ENCODE measurements around the gene ZEB2.

The ZEB2 gene

GRCh38 chr2:144421606-144422510, 98.1 kb downstream of the ZEB2 start:
- DNase-seq (ENCODE audit: low read depth): no peak

GRCh38 chr2:144419218-144419617, 100.7 kb downstream of the ZEB2 start:
- DNase-seq (ENCODE audit: low read depth): no peak

GRCh38 chr2:144415386-144415785, 104.5 kb downstream of the ZEB2 start:
- DNase-seq (ENCODE audit: low read depth): no peak

DNA sequence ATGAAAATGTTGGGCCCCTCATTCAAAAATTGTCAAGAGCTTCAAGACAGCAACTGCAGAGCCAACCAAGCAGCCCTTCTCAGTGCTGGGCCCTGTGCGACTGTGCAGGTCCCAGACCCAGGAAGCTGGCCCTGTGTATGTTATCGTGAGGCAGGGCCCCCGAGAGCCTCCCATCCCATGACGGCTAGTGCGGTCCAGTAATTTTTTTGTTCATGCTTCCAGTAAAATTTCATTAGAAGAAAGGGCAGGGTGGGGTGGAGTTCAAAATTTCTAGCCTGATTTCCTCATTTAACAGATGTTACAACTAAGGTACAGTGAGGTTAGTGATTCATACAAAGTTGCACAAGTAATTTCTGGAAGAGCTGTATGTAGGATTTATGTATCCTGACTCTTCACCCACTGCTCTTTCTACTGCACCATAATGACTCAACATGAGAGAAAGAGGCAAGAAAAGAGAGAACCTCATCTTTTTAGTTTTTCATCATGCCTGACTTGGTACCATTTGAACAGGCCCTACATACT, 105.5 kb downstream of the ZEB2 start:
- no peak for DNase-seq (ENCODE audit: low read depth)

DNA sequence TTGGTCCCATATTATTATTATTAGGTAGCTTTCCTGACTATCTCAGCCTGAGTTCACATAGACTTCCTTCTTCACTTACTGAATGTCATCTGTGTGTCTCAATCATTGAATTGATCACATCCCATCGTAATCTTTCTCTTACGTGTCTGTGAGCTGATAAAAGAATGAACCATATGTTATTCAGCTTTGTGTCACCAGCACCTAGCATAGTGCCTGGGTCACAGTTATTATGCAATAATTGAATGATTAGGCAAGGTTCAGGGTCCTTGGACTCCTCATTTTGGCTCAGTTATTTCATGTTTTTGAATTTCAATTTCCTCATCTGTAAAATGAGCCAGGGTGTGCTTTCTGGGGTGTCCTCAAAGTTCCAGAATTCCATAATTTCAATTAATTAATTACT, 107.2 kb downstream of the ZEB2 start:
- no peak for DNase-seq (ENCODE audit: low read depth)

DNA sequence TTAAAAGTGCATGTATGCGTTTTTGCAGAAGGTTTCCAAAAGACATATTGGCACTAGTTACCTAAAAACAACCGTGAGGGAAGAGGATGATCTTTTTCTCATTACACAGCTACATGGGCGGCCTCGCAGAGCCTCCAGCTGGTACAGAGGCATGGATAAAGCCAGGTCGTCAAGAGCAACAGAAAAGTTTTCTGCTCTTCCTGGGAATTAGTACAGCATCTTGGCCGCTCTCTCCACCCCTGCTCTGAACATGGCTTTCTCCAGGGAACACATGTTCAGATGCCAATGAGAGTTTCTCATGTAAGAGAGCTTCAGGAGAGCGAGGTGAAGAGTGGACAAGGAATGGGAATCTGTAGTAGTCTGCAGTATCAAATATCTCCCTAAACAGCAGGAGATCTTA, 108.4 kb downstream of the ZEB2 start:
- no peak for DNase-seq (ENCODE audit: low read depth)

DNA sequence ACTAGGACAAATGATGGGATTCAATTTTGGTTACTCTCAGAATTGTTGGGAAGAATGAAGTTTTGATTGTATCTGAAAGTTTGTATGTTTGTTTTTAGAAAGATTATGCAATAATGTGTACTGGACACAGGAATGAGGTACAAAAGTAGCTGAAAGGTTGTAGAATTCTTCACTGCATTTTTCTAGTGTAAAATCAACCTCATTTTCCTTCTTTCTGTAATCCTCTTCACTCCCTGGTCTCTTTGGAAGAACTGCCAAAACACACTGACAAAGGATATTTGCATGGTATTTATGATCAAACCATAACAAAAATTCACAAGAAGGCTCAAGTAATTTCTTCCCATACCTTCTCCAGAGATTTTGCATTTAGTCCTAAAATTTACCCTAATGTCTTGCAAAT, 110.7 kb downstream of the ZEB2 start:
- DNase-seq (ENCODE audit: low read depth): no peak

GRCh38 chr2:144407262-144407661, 112.7 kb downstream of the ZEB2 start:
- DNase-seq (ENCODE audit: low read depth): no peak

DNA sequence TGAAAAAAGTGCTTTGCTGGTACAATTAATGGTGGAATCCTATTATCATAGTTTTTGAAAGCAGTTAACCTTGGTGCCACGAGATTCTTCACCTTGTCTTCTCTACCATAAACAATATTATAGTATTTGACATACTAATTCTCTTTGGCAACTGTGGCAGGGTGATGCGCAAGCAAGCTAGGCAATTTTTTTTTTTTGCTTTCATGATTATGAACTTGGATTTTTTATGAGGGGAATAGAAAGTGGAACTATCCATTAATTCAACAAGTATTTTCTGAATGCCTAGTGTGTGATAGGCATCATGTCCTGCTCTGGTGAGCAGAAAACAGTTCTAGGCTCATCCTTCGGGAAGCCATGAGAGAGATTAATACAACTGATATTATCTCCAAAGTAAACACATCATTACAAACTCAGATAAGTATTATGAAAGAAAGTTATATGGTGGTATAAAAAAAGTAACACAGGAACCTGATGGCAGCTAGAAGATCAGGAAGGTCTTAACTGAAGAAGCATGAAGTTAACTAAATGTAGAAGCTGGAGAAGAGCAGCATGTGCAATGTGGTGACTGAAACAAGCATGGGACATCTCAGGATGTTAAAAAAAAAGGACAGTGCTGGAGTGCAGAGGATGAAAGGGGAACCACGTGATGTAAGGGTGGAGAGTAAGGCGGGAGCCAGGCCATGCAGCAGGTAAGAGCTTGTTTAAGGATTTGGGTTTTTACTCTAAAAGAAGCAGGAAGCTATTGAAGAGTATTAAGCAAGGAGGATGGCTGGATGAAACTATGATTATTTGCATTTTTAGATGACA, 113.7 kb downstream of the ZEB2 start:
- DNase-seq (ENCODE audit: low read depth): no peak

- DNase-seq (ENCODE audit: low read depth): no peak
Measured at GRCh38 chr2:144405321-144405720, 114.6 kb downstream of the ZEB2 start.

DNA sequence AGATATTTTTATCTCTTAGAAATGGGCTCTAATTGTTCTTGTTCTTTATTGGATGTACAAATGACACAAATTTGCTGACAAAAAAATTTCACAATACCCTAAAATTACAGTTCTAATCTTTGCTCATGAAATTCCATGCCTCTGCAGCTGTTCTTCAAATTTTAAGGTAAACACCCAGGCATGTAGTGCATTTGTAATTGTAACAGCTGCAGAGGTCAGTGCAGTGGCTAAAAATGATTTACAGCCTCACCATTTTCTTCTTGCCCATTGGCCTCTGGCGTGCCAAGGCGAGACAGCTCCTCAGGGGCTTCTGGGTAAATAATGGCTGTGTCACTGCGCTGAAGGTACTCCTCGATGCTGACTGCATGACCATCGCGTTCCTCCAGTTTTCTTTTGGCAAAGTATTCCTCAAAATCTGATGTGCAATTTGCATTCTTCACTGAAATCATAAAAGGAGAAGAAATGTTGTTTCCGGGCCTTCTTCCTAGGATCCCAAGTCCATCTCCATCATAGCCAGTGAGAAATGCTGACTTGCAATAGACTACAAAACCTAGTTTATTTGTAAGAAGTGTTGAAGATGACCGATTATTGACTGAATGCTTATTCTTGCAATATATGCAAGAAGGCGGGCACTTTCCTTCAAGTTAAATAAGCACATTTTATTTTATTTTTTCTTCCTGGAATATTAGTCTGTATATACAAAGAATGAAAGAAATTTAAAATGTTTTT, 115.2 kb downstream of the ZEB2 start:
- no peak for DNase-seq (ENCODE audit: low read depth)

GRCh38 chr2:144403933-144404332, 116.0 kb downstream of the ZEB2 start:
- no peak for DNase-seq (ENCODE audit: low read depth)

GRCh38 chr2:144402251-144402650, 117.7 kb downstream of the ZEB2 start:
- no peak for DNase-seq (ENCODE audit: low read depth)

DNA sequence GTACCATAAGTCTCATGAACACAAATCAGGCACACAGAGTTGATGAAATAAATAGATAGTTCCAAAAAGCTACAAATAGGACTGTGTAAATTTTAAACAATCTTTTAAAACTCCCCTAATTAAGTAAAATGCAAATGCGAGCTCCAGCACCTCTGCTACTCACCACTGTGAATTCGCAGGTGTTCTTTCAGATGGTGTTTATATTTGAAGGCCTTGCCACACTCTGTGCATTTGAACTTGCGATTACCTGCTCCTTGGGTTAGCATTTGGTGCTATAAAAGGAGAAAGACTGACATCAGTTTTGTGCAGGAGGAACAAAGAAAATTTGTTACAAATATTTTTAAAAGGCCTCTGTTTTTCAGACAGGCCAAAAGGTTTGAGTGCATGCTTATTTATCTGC, 118.9 kb downstream of the ZEB2 start:
- no peak for DNase-seq (ENCODE audit: low read depth)

- DNase-seq (ENCODE audit: low read depth): no peak
Measured at GRCh38 chr2:144396318-144396717, 123.6 kb downstream of the ZEB2 start.

DNA sequence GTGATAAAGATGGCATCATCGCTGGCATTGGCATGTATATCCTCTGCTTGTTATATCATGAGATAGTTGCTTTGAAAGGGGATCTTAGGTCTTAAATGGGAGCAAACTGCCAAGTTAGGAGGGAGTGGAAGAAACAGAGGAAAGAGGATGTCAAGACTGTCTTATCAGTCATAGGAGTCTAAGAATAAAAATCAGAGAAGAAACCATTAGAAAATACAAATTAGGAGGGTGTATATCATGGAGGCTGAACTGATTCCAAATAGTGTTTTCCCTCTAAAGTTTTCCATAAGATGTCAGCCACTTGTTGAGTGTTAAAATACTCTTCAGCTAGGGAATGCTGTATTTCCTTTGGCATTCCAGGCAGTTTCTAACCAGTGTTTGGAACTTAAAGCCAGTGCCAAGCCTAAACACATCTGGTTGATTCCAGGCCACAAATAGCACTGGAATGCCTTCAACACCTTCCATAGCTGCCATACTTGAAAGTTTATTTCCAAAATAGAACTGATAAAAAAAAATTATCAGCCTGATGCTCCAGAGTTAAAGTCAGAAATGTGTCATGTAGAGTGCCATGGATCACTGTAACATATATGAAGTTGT, 129.4 kb downstream of the ZEB2 start:
- DNase-seq (ENCODE audit: low read depth): no peak

GRCh38 chr2:144389930-144390311, 130.0 kb downstream of the ZEB2 start:
- no peak for DNase-seq (ENCODE audit: low read depth)

GRCh38 chr2:144389151-144389929, 130.6 kb downstream of the ZEB2 start:
- no peak for DNase-seq (ENCODE audit: low read depth)

GRCh38 chr2:144385381-144385780, 134.5 kb downstream of the ZEB2 start:
- DNase-seq (ENCODE audit: low read depth): no peak

- no peak for DNase-seq (ENCODE audit: low read depth)
Measured at GRCh38 chr2:144383571-144384100, 136.3 kb downstream of the ZEB2 start.

- no peak for DNase-seq (ENCODE audit: low read depth)
Measured at GRCh38 chr2:144382849-144383248, 137.1 kb downstream of the ZEB2 start.
